ENCODE data around the gene ZNF846. TPM values are rescaled to one million over a fixed set of nuclear protein-coding genes. Genes with fewer than 3 reads are reported as not detected.

The ZNF846 gene
- total RNA-seq, result 10 to 100 TPM; 20.8 to 36.9 (median 26.8) TPM

DNA sequence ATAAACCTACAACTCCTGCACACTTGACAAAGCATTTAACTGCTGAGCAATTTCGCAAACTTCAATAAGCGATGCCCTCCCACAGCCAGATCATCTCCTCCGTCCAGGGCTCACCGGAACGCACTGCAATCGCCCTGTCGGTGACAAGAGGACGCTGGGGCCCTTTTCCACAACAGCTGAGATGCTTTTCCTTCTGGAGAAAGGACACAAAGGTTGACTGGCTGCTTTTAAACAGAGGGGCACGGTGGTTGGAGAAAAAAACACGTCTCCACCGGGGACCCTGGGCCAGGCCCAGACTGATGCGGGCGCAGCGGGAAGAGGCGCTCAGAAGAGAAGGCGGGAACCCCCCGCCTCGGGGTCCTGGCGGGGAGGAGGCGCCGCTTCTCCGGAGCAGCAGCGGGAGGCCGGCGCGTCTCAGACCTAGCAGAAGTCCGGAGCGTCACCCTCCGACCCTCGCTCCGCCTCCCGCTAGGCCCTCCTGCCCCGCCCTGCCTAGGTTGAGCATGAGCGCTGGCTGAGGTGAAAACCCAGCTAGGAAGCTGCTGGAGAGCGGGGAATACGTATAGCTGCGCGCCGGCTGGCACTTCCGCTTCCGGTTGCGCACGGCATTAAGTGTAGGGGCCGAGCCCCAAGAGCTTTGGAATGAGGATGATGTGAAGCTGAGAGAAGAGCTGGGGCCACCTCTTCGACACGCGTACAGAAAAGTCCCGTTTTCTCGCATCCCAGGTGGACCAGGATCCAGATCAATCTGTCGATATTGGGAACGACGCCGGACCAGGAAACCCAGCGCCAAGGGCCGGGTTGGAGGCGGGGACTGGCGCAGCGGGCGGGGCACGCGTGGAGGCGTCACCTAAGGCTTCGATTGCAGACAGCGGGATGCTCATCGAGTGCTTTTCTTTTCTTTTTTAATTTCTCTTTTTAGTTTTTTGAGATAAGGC is at the start of gene ZNF846:
ZNF846 (minus strand) TSS at position 564 of the 938 bp plus-strand sequence. CDS start 3,788 bp downstream, outside the sequence.
- WGBS, 2 donors, result 0 to 1% methylated on average over 57 to 59 of the region's 65 CpGs
- Histone ChIP-seq H3K27ac (peak within 1 kb of the TSS; percentile 90 to 98 (median 94)), H3K4me3 (peak within 1 kb of the TSS; percentile 57 to 90 (median 72)), H3K27me3 (no peaks in the 10 kb centered on the region), H3K4me1 (peaks cover 0 to 22% (median 12%) of the 10 kb centered on the region in 4 donors), H3K9me3 (peaks cover 0 to 18% (median 3%) of the 10 kb centered on the region in 4 donors), H3K36me3 (peaks cover 0 to 60% (median 4%) of the 10 kb centered on the region in 3 donors)
- TF ChIP-seq CTCF (IDR thresholded peaks at IDR 0.05), result peak in 1 of 5 experiments; percentile 39
- TF ChIP-seq EP300 (IDR thresholded peaks at IDR 0.05), result peak; percentile 73 to 94
- TF ChIP-seq POLR2A (IDR thresholded peaks at IDR 0.05), result peak; percentile 50 to 61
- DNase-seq (ENCODE audit: low spot score in 2 of 2), result peak; percentile 76 to 81

DNA sequence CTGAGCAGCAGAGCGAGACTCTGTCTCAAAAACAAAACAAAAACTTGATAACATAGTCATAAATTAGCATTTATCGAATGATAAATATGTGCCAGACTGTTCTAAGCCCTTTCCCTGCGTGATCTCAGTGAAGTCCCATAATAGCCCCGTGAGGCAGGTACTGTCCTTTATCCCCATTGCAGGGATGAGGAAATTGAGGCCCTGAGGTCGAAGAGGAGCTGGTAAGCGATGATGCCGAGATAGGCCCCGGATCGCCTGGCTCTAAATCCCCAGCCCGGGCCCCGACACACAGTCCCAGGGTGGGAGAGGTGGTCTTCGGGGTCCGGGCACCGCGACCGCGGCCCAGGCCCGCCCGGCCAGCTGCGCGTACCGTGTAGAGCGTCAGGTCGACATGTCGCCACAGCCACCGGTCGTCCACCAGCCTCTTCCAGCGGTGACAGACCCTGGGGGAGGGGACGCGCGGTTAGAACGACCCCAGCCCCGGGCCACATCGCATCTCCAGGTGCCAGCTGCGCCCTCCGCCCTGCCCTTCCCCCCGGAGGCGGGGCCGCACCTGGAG is 49.7 kb upstream of the ZNF846 start:
- DNase-seq (ENCODE audit: low spot score in 2 of 2), result no peak
- peaks cover 0 to 26% (median 0%) of the 10 kb centered on the region in 3 donors for H3K36me3 ChIP-seq
- no peaks in the 10 kb centered on the region for H3K9me3 ChIP-seq
- H3K27ac ChIP-seq, result peak overlapping the region; percentile 93 to 97 (median 95)
- no peaks in the 10 kb centered on the region for H3K27me3 ChIP-seq
- H3K4me1 ChIP-seq, result peaks cover 0 to 29% (median 6%) of the 10 kb centered on the region in 4 donors
- WGBS, 2 donors, result 13 to 17% methylated on average over 6 to 9 of the region's 39 CpGs
- TF ChIP-seq CTCF (IDR thresholded peaks at IDR 0.05) (no peak), POLR2A (IDR thresholded peaks at IDR 0.05) (no peak), EP300 (IDR thresholded peaks at IDR 0.05) (no peak)
- peak overlapping the region; percentile 94 to 97 (median 96) for H3K4me3 ChIP-seq

DNA sequence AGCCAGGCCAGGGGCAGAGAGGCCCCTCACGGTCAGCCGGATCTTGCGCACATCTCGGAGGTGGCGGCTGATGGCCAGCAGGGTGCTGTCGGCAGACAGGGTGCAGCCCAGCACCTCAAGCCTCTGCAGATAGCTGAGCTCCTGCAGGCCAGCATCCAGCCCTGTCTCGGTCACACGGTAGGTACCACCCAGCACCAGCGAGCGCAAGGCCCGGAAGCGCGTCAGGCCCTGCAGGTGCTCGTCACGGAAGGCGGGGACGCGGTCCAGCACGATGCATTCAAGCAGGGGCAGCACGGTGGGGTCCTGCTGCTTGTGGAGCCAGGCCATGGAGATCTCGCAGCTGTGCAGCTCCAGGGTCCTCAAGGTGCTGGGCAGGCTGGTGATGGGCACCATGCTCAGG is 42.6 kb upstream of the ZNF846 start:
- no peaks in the 10 kb centered on the region for H3K27me3 ChIP-seq
- H3K36me3 ChIP-seq, result peaks cover 0 to 89% (median 14%) of the 10 kb centered on the region in 3 donors
- H3K9me3 ChIP-seq, result no peaks in the 10 kb centered on the region
- no peak for DNase-seq (ENCODE audit: low spot score in 2 of 2)
- TF ChIP-seq EP300 (IDR thresholded peaks at IDR 0.05) (no peak), POLR2A (IDR thresholded peaks at IDR 0.05) (no peak), CTCF (IDR thresholded peaks at IDR 0.05) (no peak)
- WGBS, 2 donors, result 97 to 98% methylated on average over 16 to 21 of the region's 21 CpGs
- peaks cover 0 to under 1% (median 0%) of the 10 kb centered on the region in 4 donors for H3K4me1 ChIP-seq
- no peak overlapping the region for H3K27ac ChIP-seq
- H3K4me3 ChIP-seq, result no peak overlapping the region

DNA sequence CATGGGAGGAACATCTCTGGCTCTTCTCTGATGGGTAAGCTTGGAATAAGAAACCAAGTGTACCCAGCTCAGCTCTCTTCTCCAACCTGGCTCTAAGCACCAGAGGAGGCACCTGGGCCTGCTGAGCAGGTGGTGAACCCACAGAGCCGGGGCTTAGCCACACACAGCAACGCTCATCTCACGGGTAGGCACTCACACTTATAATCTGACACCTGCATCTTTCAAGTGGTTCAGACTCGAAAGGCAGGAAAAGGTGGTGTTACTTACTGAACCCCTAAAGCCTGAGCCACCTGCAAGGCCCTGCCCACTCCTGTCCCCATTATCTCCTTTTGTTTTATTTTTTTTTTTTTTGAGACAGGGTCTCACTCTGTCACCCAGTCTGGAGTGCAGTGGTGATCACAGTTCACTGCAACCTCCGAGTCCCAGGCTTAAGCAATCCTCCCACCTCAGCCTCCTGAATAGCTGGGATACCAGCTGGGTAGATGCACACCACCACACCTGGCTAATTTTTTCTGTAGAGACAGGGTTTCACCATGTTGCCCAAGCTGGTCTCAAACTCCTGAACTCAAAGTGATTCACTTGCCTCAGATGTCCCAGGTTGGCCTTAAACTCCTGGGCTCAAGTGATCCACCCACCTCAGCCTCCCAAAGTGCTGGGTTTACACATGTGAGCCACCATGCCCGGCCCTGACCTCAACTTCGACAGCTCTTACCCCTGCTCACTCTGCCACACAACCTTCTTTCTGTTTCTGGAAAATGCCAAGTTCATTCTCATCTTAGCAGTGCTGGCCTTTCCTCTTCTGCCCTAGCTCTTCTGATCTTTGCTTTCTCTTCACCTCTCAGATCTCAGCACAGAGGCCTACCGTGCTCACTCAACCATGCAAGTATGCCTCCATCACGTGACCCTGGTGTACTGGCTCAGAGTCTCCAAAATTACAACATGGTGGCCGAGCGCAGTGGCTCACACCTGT is 40.6 kb upstream of the ZNF846 start:
- Histone ChIP-seq H3K27ac (no peak overlapping the region), H3K36me3 (peaks cover 0 to 80% (median 14%) of the 10 kb centered on the region in 3 donors), H3K27me3 (no peaks in the 10 kb centered on the region), H3K4me3 (no peak overlapping the region), H3K9me3 (no peaks in the 10 kb centered on the region), H3K4me1 (no peaks in the 10 kb centered on the region)
- no peak for DNase-seq (ENCODE audit: low spot score in 2 of 2)
- TF ChIP-seq POLR2A (IDR thresholded peaks at IDR 0.05) (no peak), EP300 (IDR thresholded peaks at IDR 0.05) (no peak), CTCF (IDR thresholded peaks at IDR 0.05) (no peak)
- WGBS, 2 donors, result 90 to 93% methylated on average over 11 of the region's 11 CpGs

Data from tibial nerve (tissue), 4 donors.